ENCODE measurements around the gene AK9.

DNA sequence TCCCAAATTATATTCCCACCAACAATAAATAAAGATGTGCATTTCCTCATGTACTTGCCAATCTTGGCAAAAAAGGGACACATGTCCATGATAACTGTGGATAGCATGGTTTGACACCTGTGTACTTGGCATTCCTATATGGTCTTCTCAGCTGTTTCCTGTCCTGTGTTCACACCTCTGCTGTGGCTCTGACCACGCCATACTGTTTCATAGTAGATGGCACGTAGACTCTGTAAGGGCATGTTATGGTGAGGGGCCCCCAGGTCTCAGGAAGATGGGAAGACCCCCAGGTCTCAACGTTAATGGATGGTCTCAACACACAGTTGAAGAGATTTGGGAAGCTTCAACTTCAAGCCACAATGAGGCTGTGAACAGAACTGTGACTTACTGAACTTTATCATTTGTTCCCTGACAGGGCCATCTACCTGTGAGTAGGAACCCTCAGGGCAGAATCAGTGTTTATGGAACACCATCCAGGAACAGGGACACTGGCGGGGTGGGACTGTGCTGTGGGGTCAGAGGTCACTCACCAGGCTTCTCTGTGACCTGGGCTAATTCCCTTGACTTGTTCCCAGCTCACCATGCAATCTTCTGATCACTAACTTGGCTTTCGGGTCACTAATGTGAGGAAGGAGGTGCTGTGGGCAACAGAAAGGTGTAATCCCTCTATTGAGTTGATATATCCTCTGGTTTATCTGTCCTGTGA is 219.7 kb downstream of the AK9 start:
- TF ChIP-seq, protein P1, sequence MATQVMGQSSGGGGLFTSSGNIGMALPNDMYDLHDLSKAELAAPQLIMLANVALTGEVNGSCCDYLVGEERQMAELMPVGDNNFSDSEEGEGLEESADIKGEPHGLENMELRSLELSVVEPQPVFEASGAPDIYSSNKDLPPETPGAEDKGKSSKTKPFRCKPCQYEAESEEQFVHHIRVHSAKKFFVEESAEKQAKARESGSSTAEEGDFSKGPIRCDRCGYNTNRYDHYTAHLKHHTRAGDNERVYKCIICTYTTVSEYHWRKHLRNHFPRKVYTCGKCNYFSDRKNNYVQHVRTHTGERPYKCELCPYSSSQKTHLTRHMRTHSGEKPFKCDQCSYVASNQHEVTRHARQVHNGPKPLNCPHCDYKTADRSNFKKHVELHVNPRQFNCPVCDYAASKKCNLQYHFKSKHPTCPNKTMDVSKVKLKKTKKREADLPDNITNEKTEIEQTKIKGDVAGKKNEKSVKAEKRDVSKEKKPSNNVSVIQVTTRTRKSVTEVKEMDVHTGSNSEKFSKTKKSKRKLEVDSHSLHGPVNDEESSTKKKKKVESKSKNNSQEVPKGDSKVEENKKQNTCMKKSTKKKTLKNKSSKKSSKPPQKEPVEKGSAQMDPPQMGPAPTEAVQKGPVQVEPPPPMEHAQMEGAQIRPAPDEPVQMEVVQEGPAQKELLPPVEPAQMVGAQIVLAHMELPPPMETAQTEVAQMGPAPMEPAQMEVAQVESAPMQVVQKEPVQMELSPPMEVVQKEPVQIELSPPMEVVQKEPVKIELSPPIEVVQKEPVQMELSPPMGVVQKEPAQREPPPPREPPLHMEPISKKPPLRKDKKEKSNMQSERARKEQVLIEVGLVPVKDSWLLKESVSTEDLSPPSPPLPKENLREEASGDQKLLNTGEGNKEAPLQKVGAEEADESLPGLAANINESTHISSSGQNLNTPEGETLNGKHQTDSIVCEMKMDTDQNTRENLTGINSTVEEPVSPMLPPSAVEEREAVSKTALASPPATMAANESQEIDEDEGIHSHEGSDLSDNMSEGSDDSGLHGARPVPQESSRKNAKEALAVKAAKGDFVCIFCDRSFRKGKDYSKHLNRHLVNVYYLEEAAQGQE (IDR thresholded peaks at IDR 0.05; ENCODE audit: insufficient read depth in 1 of 2, low read depth in 2 of 2, low read length in 2 of 2), result no peak
- TF ChIP-seq POLR2AphosphoS5 (IDR thresholded peaks at IDR 0.05; ENCODE audit: low read depth, low read length), result no peak
- TF ChIP-seq TAF1 (IDR thresholded peaks at IDR 0.05; ENCODE audit: borderline replicate concordance, insufficient read depth, low read length), result no peak
